ENCODE results near the gene ZWILCH. TPM values are rescaled to one million over a fixed set of nuclear protein-coding genes. Genes with fewer than 3 reads are reported as not detected.

ZWILCH gene
- total RNA-seq, 1 experiment from 2014 or later, result 50.2 TPM

DNA sequence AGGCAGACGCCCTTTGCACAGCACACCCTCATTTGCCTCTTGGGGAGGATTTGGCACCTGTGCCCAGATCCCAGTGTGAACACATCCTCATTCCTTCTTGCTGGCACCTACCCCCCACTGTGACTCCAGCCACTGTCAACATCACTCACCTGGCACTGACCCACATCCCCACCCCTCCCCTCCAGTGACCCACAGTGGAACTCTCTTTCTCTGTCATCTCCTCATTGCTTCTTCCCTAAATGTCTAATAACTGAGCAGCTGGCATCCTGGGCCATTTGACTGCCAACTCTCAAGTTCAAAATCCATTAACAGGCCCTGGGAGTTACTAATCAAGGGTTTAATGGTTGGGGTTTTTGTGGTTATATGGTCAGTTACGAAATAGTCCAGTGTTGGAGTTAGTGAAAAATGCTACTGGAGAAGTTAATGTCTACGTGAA is 22.0 kb upstream of the ZWILCH start:
- Mint-ChIP-seq H3K4me3 (no peak overlapping the region), H3K4me1 (peaks cover 5% of the 10 kb centered on the region), H3K27ac (no peak overlapping the region), H3K27me3 (ENCODE audit: low read depth) (no peaks in the 10 kb centered on the region), H3K36me3 (peaks cover 53% of the 10 kb centered on the region), H3K9me3 (no peaks in the 10 kb centered on the region)
- ChIA-PET POLR2A (no interaction called here), CTCF (interaction anchor here (1.5 kb wide), 1 partner anchor 78 kb away, joined by 4 read pairs; no protein-coding TSS in a partner anchor)
- TF ChIP-seq FOXJ3 (CRISPR knock-in tag; IDR thresholded peaks at IDR 0.05; ENCODE audit: borderline replicate concordance) (no peak), CREB1 (CRISPR knock-in tag; IDR thresholded peaks at IDR 0.05) (no peak), ZNF423 (CRISPR knock-in tag; IDR thresholded peaks at IDR 0.05) (no peak), GRHL2 (CRISPR knock-in tag; IDR thresholded peaks at IDR 0.05; ENCODE audit: insufficient replicate concordance, severe bottlenecking) (no peak), GABPB1 (CRISPR knock-in tag; IDR thresholded peaks at IDR 0.05) (no peak), NR2C2 (CRISPR knock-in tag; IDR thresholded peaks at IDR 0.05) (no peak)
- TF ChIP-seq, protein P1, sequence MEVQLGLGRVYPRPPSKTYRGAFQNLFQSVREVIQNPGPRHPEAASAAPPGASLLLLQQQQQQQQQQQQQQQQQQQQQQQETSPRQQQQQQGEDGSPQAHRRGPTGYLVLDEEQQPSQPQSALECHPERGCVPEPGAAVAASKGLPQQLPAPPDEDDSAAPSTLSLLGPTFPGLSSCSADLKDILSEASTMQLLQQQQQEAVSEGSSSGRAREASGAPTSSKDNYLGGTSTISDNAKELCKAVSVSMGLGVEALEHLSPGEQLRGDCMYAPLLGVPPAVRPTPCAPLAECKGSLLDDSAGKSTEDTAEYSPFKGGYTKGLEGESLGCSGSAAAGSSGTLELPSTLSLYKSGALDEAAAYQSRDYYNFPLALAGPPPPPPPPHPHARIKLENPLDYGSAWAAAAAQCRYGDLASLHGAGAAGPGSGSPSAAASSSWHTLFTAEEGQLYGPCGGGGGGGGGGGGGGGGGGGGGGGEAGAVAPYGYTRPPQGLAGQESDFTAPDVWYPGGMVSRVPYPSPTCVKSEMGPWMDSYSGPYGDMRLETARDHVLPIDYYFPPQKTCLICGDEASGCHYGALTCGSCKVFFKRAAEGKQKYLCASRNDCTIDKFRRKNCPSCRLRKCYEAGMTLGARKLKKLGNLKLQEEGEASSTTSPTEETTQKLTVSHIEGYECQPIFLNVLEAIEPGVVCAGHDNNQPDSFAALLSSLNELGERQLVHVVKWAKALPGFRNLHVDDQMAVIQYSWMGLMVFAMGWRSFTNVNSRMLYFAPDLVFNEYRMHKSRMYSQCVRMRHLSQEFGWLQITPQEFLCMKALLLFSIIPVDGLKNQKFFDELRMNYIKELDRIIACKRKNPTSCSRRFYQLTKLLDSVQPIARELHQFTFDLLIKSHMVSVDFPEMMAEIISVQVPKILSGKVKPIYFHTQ (CRISPR knock-in tag; IDR thresholded peaks at IDR 0.05), result no peak
- TF ChIP-seq, protein P2, sequence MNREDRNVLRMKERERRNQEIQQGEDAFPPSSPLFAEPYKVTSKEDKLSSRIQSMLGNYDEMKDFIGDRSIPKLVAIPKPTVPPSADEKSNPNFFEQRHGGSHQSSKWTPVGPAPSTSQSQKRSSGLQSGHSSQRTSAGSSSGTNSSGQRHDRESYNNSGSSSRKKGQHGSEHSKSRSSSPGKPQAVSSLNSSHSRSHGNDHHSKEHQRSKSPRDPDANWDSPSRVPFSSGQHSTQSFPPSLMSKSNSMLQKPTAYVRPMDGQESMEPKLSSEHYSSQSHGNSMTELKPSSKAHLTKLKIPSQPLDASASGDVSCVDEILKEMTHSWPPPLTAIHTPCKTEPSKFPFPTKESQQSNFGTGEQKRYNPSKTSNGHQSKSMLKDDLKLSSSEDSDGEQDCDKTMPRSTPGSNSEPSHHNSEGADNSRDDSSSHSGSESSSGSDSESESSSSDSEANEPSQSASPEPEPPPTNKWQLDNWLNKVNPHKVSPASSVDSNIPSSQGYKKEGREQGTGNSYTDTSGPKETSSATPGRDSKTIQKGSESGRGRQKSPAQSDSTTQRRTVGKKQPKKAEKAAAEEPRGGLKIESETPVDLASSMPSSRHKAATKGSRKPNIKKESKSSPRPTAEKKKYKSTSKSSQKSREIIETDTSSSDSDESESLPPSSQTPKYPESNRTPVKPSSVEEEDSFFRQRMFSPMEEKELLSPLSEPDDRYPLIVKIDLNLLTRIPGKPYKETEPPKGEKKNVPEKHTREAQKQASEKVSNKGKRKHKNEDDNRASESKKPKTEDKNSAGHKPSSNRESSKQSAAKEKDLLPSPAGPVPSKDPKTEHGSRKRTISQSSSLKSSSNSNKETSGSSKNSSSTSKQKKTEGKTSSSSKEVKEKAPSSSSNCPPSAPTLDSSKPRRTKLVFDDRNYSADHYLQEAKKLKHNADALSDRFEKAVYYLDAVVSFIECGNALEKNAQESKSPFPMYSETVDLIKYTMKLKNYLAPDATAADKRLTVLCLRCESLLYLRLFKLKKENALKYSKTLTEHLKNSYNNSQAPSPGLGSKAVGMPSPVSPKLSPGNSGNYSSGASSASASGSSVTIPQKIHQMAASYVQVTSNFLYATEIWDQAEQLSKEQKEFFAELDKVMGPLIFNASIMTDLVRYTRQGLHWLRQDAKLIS (CRISPR knock-in tag; IDR thresholded peaks at IDR 0.05; ENCODE audit: borderline replicate concordance), result no peak
- TF ChIP-seq, protein P3, sequence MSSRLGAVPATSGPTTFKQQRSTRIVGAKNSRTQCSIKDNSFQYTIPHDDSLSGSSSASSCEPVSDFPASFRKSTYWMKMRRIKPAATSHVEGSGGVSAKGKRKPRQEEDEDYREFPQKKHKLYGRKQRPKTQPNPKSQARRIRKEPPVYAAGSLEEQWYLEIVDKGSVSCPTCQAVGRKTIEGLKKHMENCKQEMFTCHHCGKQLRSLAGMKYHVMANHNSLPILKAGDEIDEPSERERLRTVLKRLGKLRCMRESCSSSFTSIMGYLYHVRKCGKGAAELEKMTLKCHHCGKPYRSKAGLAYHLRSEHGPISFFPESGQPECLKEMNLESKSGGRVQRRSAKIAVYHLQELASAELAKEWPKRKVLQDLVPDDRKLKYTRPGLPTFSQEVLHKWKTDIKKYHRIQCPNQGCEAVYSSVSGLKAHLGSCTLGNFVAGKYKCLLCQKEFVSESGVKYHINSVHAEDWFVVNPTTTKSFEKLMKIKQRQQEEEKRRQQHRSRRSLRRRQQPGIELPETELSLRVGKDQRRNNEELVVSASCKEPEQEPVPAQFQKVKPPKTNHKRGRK (CRISPR knock-in tag; IDR thresholded peaks at IDR 0.05; ENCODE audit: borderline replicate concordance), result no peak
- TF ChIP-seq, protein P4, sequence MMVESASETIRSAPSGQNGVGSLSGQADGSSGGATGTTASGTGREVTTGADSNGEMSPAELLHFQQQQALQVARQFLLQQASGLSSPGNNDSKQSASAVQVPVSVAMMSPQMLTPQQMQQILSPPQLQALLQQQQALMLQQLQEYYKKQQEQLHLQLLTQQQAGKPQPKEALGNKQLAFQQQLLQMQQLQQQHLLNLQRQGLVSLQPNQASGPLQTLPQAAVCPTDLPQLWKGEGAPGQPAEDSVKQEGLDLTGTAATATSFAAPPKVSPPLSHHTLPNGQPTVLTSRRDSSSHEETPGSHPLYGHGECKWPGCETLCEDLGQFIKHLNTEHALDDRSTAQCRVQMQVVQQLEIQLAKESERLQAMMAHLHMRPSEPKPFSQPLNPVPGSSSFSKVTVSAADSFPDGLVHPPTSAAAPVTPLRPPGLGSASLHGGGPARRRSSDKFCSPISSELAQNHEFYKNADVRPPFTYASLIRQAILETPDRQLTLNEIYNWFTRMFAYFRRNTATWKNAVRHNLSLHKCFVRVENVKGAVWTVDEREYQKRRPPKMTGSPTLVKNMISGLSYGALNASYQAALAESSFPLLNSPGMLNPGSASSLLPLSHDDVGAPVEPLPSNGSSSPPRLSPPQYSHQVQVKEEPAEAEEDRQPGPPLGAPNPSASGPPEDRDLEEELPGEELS (CRISPR knock-in tag; IDR thresholded peaks at IDR 0.05), result no peak
- DNase-seq (ENCODE audit: low spot score), result no peak
- no peak for ATAC-seq

DNA sequence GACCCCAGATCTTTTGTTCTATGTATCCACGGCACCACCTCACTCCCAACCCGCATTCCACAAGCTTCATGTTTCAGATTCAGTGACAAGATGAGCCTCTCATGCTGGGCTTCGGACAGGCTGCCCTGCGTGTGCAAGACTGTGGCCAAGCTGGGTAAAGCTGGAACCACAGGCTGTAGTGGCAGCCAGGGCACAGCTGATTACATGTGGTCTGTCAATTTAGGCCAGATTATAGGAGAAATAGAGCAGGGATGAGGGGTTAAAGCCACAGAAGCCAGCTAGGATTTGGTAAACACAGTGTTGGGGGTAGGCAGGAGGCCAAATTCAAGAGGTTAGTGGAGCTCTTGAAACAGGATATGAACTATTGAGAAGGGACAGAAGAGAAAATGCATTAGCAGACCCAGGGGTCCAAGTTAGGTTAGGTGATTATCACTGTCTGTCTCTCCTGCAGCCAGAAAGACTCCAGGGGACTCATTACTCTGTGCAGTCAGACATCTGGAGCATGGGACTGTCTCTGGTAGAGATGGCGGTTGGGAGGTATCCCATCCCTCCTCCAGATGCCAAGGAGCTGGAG is 20.5 kb upstream of the ZWILCH start:
- POLR2A ChIA-PET, result interaction anchor here (1.1 to 2.0 kb wide), 2 partner anchors 11 to 13 kb away, joined by 3 to 7 read pairs; partner anchors contain the start of gene SNAPC5
- Mint-ChIP-seq H3K4me3 (no peak overlapping the region), H3K4me1 (peaks cover under 1% of the 10 kb centered on the region), H3K27me3 (ENCODE audit: low read depth) (no peaks in the 10 kb centered on the region), H3K36me3 (peaks cover 65% of the 10 kb centered on the region), H3K9me3 (no peaks in the 10 kb centered on the region), H3K27ac (peak overlapping the region; percentile 91; the same call in 1 of the 2 replicates)
- ATAC-seq (no peak), DNase-seq (ENCODE audit: low spot score) (no peak)
- TF ChIP-seq SP1 (CRISPR knock-in tag; conservative IDR thresholded peaks at IDR 0.05) (no peak), NFATC4 (CRISPR knock-in tag; IDR thresholded peaks at IDR 0.05) (no peak), KAT7 (CRISPR knock-in tag; IDR thresholded peaks at IDR 0.05; ENCODE audit: borderline replicate concordance) (no peak), JAZF1 (CRISPR knock-in tag; IDR thresholded peaks at IDR 0.05) (no peak), ZNF232 (CRISPR knock-in tag; IDR thresholded peaks at IDR 0.05) (no peak), TEAD1 (CRISPR knock-in tag; IDR thresholded peaks at IDR 0.05) (no peak)
- TF ChIP-seq, protein P3 (CRISPR knock-in tag; IDR thresholded peaks at IDR 0.05; ENCODE audit: borderline replicate concordance), result no peak
- TF ChIP-seq, protein P5, sequence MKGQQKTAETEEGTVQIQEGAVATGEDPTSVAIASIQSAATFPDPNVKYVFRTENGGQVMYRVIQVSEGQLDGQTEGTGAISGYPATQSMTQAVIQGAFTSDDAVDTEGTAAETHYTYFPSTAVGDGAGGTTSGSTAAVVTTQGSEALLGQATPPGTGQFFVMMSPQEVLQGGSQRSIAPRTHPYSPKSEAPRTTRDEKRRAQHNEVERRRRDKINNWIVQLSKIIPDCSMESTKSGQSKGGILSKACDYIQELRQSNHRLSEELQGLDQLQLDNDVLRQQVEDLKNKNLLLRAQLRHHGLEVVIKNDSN (CRISPR knock-in tag; IDR thresholded peaks at IDR 0.05), result no peak
- CTCF ChIA-PET, result interaction anchor here (1.5 kb wide), 1 partner anchor 80 kb away, joined by 4 read pairs; no protein-coding TSS in a partner anchor

Measured in WTC11 (cell line).